Measurements from ENCODE around the gene THSD4.

The THSD4 gene

GRCh38 chr15:71518661-71519060 lies 403.4 kb downstream of the THSD4 start:
- no peak for DNase-seq

- no peak for DNase-seq
Measured at GRCh38 chr15:71526060-71526820, 411.0 kb downstream of the THSD4 start.

- no peak for DNase-seq
Measured at GRCh38 chr15:71529361-71529760, 414.1 kb downstream of the THSD4 start.

GRCh38 chr15:71530116-71530515 lies 414.8 kb downstream of the THSD4 start:
- no peak for DNase-seq

- no peak for DNase-seq
Measured at GRCh38 chr15:71532994-71533393, 417.7 kb downstream of the THSD4 start.

GRCh38 chr15:71538181-71538580 lies 422.9 kb downstream of the THSD4 start:
- DNase-seq, result no peak

- no peak for DNase-seq
Measured at GRCh38 chr15:71541746-71542145, 426.5 kb downstream of the THSD4 start.

- DNase-seq, result no peak
Measured at GRCh38 chr15:71542836-71543235, 427.6 kb downstream of the THSD4 start.

- DNase-seq, result no peak
Measured at GRCh38 chr15:71543413-71543812, 428.1 kb downstream of the THSD4 start.

- DNase-seq, result no peak
Measured at GRCh38 chr15:71545223-71545760, 430.0 kb downstream of the THSD4 start.

- no peak for DNase-seq
Measured at GRCh38 chr15:71545923-71546322, 430.7 kb downstream of the THSD4 start.

- DNase-seq, result no peak
Measured at GRCh38 chr15:71547011-71547410, 431.7 kb downstream of the THSD4 start.

- DNase-seq, result no peak
Measured at GRCh38 chr15:71548401-71548807, 433.1 kb downstream of the THSD4 start.

GRCh38 chr15:71549091-71549490 lies 433.8 kb downstream of the THSD4 start:
- DNase-seq, result no peak

- DNase-seq, result no peak
Measured at GRCh38 chr15:71549697-71550096, 434.4 kb downstream of the THSD4 start.

- DNase-seq, result no peak
Measured at GRCh38 chr15:71551566-71551965, 436.3 kb downstream of the THSD4 start.

- DNase-seq, result no peak
Measured at GRCh38 chr15:71559098-71559497, 443.8 kb downstream of the THSD4 start.

GRCh38 chr15:71559616-71560015 lies 444.3 kb downstream of the THSD4 start:
- no peak for DNase-seq

- no peak for DNase-seq
Measured at GRCh38 chr15:71562251-71562650, 447.0 kb downstream of the THSD4 start.

GRCh38 chr15:71564217-71564616 lies 448.9 kb downstream of the THSD4 start:
- no peak for DNase-seq

- DNase-seq, result no peak
Measured at GRCh38 chr15:71565006-71565405, 449.7 kb downstream of the THSD4 start.

GRCh38 chr15:71565631-71566160 lies 450.4 kb downstream of the THSD4 start:
- DNase-seq, result no peak

GRCh38 chr15:71566226-71566625 lies 451.0 kb downstream of the THSD4 start:
- no peak for DNase-seq

- DNase-seq, result no peak
Measured at GRCh38 chr15:71567173-71567572, 451.9 kb downstream of the THSD4 start.

GRCh38 chr15:71568227-71568626 lies 453.0 kb downstream of the THSD4 start:
- no peak for DNase-seq
